ENCODE measurements around the gene PPIL6. TPM values are rescaled to one million over a fixed set of nuclear protein-coding genes. Genes with fewer than 3 reads are reported as not detected.

Gene PPIL6
- total RNA-seq, 1 experiment from 2014 or later = 0.62 TPM

DNA sequence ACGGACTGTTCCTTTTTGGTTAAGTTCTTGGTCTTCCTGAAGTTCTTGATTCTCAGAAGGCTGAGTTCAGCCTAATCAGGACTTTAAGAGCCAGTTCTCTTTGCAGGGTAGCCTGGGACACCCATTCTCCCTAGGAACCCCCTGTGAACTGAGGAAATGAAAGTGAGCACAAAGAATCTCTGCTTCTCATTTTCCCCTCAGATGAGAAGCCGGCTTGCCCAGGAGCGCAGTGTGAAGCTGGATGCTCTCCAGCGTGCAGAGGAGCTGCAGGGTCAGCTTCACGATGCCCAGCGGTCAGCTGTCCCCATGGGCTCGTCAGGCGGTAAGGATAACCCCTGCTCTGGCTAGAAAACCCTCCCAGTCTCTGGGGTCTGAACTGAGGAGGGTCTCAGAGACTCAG, 92.2 kb downstream of the PPIL6 start:
- intact Hi-C loops (cut with micrococcal nuclease) = no loop called here
- Histone ChIP-seq H3F3A (ENCODE audit: low read length, unreplicated experiment) (no peaks in the 10 kb centered on the region), H3K4me1 (ENCODE audit: insufficient read depth, low read length) (peaks cover 42% of the 10 kb centered on the region), H3K9me2 (replicated peaks; ENCODE audit: low read length) (no peaks in the 10 kb centered on the region), H3K4me3 (ENCODE audit: low read length) (no peak overlapping the region), H3K36me3 (ENCODE audit: low read depth, low read length) (no peaks in the 10 kb centered on the region), H2AFZ (ENCODE audit: low read length) (no peak overlapping the region), H3K4me2 (ENCODE audit: low read length) (no peak overlapping the region), H3K9ac (ENCODE audit: low read length) (no peak overlapping the region), H3K79me2 (ENCODE audit: low read length) (no peaks in the 10 kb centered on the region), H4K20me1 (ENCODE audit: low read length) (no peaks in the 10 kb centered on the region), H3K9me3 (ENCODE audit: low read length) (no peaks in the 10 kb centered on the region), H3K27ac (ENCODE audit: low read length) (no peak overlapping the region), H3K27me3 (ENCODE audit: low read length) (no peaks in the 10 kb centered on the region)
- DNase-seq = no peak
- TF ChIP-seq EZH2 (IDR thresholded peaks at IDR 0.05; ENCODE audit: low read length, unreplicated experiment) = no peak
- TF ChIP-seq, protein P1, sequence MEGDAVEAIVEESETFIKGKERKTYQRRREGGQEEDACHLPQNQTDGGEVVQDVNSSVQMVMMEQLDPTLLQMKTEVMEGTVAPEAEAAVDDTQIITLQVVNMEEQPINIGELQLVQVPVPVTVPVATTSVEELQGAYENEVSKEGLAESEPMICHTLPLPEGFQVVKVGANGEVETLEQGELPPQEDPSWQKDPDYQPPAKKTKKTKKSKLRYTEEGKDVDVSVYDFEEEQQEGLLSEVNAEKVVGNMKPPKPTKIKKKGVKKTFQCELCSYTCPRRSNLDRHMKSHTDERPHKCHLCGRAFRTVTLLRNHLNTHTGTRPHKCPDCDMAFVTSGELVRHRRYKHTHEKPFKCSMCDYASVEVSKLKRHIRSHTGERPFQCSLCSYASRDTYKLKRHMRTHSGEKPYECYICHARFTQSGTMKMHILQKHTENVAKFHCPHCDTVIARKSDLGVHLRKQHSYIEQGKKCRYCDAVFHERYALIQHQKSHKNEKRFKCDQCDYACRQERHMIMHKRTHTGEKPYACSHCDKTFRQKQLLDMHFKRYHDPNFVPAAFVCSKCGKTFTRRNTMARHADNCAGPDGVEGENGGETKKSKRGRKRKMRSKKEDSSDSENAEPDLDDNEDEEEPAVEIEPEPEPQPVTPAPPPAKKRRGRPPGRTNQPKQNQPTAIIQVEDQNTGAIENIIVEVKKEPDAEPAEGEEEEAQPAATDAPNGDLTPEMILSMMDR (conservative IDR thresholded peaks at IDR 0.05; ENCODE audit: low read depth, low read length) = no peak
- TF ChIP-seq EZH2phosphoT487 (IDR thresholded peaks at IDR 0.05; ENCODE audit: borderline replicate concordance, low read length) = no peak
- ChIA-PET POLR2A (ENCODE audit: unreplicated experiment) (no interaction called here), CTCF (no interaction called here)
- BruUV-seq (replicated peaks) = no TSS peak
- no peak for ATAC-seq

DNA sequence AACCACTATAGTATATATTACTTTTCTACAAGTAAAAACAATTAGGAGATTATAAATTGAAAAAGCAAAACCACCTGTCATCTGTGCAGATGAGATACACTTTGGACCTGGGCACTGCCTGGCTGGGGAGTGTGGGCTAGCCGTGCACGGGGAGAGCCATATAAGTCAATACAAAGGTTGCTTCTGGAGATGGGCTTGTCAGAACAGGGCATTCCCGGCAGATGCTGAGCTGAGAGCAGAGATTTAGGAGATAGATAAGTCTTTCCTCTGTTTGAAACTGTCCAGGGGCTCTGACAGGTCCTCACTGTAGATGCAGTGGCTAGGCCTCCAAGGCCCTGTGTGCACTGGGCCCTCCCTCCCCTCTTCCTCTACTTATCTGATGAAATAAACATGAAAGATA, 92.6 kb downstream of the PPIL6 start:
- TF ChIP-seq, protein P1 (conservative IDR thresholded peaks at IDR 0.05; ENCODE audit: low read depth, low read length) = no peak
- TF ChIP-seq EZH2phosphoT487 (IDR thresholded peaks at IDR 0.05; ENCODE audit: borderline replicate concordance, low read length) (no peak), EZH2 (IDR thresholded peaks at IDR 0.05; ENCODE audit: low read length, unreplicated experiment) (no peak)

DNA sequence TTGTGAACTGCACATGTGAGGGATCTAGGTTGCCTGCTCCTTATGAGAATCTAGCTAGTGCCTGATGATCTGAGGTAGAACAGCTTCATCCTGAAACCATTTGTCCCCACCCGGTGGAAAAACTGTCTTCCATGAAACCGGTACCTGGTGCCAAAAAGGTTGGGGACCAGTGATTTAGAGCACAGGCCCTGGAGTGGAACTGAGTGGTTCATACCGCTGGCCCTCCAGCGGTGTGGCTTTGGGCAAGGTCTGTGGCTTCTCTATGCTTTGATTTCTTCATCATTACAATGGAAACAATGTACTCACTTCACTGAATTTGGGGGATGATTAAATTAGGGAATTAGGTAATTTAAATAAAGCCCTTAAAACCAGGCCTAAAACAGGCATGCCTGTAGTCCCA, 94.4 kb downstream of the PPIL6 start:
- Histone ChIP-seq H3K4me3 (ENCODE audit: low read length) (no peak overlapping the region), H4K20me1 (ENCODE audit: low read length) (no peaks in the 10 kb centered on the region), H3K9ac (ENCODE audit: low read length) (no peak overlapping the region), H3K9me2 (replicated peaks; ENCODE audit: low read length) (no peaks in the 10 kb centered on the region), H3K27me3 (ENCODE audit: low read length) (no peaks in the 10 kb centered on the region), H3K9me3 (ENCODE audit: low read length) (no peaks in the 10 kb centered on the region), H3K36me3 (ENCODE audit: low read depth, low read length) (no peaks in the 10 kb centered on the region), H3F3A (ENCODE audit: low read length, unreplicated experiment) (no peaks in the 10 kb centered on the region), H3K4me1 (ENCODE audit: insufficient read depth, low read length) (peaks cover 42% of the 10 kb centered on the region), H3K4me2 (ENCODE audit: low read length) (no peak overlapping the region), H3K27ac (ENCODE audit: low read length) (no peak overlapping the region), H3K79me2 (ENCODE audit: low read length) (no peaks in the 10 kb centered on the region), H2AFZ (ENCODE audit: low read length) (no peak overlapping the region)
- ChIA-PET CTCF (no interaction called here), POLR2A (ENCODE audit: unreplicated experiment) (no interaction called here)
- BruUV-seq (replicated peaks) = no TSS peak
- TF ChIP-seq, protein P1 (conservative IDR thresholded peaks at IDR 0.05; ENCODE audit: low read depth, low read length) = no peak
- no peak for ATAC-seq
- intact Hi-C loops (cut with micrococcal nuclease) = no loop called here
- DNase-seq = no peak

More for the DNA sequence above, 92.6 kb downstream of the PPIL6 start:
- Histone ChIP-seq H3K36me3 (ENCODE audit: low read depth, low read length) (no peaks in the 10 kb centered on the region), H3K4me3 (ENCODE audit: low read length) (no peak overlapping the region), H3F3A (ENCODE audit: low read length, unreplicated experiment) (no peaks in the 10 kb centered on the region), H2AFZ (ENCODE audit: low read length) (no peak overlapping the region), H3K9me3 (ENCODE audit: low read length) (no peaks in the 10 kb centered on the region), H4K20me1 (ENCODE audit: low read length) (no peaks in the 10 kb centered on the region), H3K9me2 (replicated peaks; ENCODE audit: low read length) (no peaks in the 10 kb centered on the region), H3K4me2 (ENCODE audit: low read length) (no peak overlapping the region), H3K4me1 (ENCODE audit: insufficient read depth, low read length) (peaks cover 45% of the 10 kb centered on the region), H3K27ac (ENCODE audit: low read length) (no peak overlapping the region), H3K79me2 (ENCODE audit: low read length) (no peaks in the 10 kb centered on the region), H3K27me3 (ENCODE audit: low read length) (no peaks in the 10 kb centered on the region), H3K9ac (ENCODE audit: low read length) (no peak overlapping the region)
- BruUV-seq (replicated peaks) = no TSS peak
- no peak for DNase-seq
- CTCF ChIA-PET = no interaction called here
- POLR2A ChIA-PET (ENCODE audit: unreplicated experiment) = no interaction called here
- ATAC-seq = no peak
- intact Hi-C loops (cut with micrococcal nuclease) = no loop called here
